Measurements from ENCODE around the gene GMEB2.

The GMEB2 gene

GRCh38 chr20:63566395-63567135 lies 60.3 kb downstream of the GMEB2 start:
- no peak for DNase-seq
- Mint-ChIP-seq H3K4me1 (no peaks in the 10 kb centered on the region), H3K4me3 (no peak overlapping the region), H3K27me3 (ENCODE audit: low read depth, poor library complexity) (no peaks in the 10 kb centered on the region), H3K9me3 (no peaks in the 10 kb centered on the region), H3K27ac (no peak overlapping the region), H3K36me3 (ENCODE audit: low read depth) (no peaks in the 10 kb centered on the region)
- TF ChIP-seq, protein P1, sequence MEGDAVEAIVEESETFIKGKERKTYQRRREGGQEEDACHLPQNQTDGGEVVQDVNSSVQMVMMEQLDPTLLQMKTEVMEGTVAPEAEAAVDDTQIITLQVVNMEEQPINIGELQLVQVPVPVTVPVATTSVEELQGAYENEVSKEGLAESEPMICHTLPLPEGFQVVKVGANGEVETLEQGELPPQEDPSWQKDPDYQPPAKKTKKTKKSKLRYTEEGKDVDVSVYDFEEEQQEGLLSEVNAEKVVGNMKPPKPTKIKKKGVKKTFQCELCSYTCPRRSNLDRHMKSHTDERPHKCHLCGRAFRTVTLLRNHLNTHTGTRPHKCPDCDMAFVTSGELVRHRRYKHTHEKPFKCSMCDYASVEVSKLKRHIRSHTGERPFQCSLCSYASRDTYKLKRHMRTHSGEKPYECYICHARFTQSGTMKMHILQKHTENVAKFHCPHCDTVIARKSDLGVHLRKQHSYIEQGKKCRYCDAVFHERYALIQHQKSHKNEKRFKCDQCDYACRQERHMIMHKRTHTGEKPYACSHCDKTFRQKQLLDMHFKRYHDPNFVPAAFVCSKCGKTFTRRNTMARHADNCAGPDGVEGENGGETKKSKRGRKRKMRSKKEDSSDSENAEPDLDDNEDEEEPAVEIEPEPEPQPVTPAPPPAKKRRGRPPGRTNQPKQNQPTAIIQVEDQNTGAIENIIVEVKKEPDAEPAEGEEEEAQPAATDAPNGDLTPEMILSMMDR (IDR thresholded peaks at IDR 0.05): no peak

DNA sequence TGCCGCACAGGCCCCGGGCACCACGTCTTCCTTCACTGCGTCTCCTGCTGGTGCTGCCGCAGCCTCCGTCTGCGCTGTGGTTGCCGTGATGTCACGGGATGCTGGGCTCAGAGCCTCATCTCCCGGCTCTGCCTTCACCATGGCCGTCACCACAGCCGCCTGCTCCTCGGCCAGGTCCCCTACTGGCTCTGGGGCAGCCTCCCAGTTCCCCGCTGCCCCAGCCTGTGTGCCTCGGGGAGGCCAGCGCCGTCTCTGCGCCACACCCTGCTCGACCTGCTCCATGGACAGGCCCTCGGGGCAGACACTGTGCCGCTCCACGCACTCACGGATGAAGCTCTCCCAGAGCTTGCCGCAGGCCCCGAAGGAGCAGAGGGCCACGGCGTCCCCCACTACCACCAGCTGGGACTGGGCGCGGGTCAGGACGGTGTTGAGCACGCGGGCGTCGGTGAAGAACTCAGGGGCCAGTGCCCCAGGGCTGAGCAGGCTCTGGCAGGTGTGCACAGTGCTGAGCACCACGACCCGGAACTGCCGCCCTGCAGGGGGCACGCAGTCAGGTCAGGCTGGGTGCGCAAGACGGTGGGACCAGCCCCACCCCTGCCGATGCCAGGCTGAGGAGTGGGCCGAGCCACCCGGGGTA lies 61.1 kb downstream of the GMEB2 start:
- H3K9me3 Mint-ChIP-seq: no peaks in the 10 kb centered on the region
- H3K27ac Mint-ChIP-seq: no peak overlapping the region
- H3K4me1 Mint-ChIP-seq: no peaks in the 10 kb centered on the region
- H3K4me3 Mint-ChIP-seq: no peak overlapping the region
- H3K36me3 Mint-ChIP-seq (ENCODE audit: low read depth): no peaks in the 10 kb centered on the region
- no peak for DNase-seq
- no peaks in the 10 kb centered on the region for H3K27me3 Mint-ChIP-seq (ENCODE audit: low read depth, poor library complexity)
- TF ChIP-seq, protein P1 (IDR thresholded peaks at IDR 0.05): no peak

GRCh38 chr20:63565021-63565698 lies 61.7 kb downstream of the GMEB2 start:
- peaks cover 3% of the 10 kb centered on the region for H3K27me3 Mint-ChIP-seq (ENCODE audit: low read depth, poor library complexity)
- DNase-seq: no peak
- H3K36me3 Mint-ChIP-seq (ENCODE audit: low read depth): peaks cover 4% of the 10 kb centered on the region
- no peaks in the 10 kb centered on the region for H3K9me3 Mint-ChIP-seq
- H3K4me3 Mint-ChIP-seq: no peak overlapping the region
- H3K4me1 Mint-ChIP-seq: no peaks in the 10 kb centered on the region
- TF ChIP-seq, protein P1 (IDR thresholded peaks at IDR 0.05): no peak
- H3K27ac Mint-ChIP-seq: no peak overlapping the region

DNA sequence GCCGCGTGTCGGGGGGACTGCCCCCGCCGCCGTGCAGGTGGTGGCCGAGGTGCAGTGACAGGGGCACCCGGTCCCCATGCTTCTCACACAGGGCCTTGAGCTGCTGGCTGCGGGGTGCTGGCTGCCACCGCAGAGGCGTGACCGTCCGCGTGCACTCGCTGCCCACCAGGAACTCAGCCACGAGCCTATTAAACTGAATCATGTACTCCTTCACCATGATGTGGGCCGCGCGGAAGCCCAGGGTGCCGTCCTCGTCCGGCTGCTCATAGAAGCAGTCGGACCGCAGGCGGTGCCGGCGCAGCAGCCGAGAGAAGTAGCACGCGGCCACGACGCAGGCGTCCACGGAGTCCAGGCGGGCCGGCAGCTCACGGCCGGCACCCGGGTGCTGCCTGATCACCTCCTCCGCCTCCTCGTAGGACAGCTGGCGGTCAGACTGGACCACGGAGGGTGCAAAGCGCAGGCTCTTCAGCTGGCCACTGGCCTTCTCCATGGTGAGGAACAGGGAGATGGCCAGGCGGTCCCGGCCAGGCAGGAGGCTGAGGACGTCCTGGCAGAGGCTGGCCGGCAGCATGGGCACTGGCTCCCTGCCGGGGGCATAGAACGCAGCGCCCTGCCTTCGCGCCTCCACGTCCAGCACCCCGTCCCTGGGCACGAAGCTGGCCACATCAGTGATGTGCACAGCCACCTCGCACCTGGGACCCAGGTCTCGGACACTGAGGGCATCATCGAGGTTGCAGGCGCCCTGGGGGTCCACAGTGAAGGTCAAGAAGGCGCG lies 62.7 kb downstream of the GMEB2 start:
- Mint-ChIP-seq H3K27me3 (ENCODE audit: low read depth, poor library complexity) (peaks cover 3% of the 10 kb centered on the region), H3K4me1 (no peaks in the 10 kb centered on the region), H3K9me3 (no peaks in the 10 kb centered on the region), H3K4me3 (no peak overlapping the region), H3K36me3 (ENCODE audit: low read depth) (peaks cover 5% of the 10 kb centered on the region), H3K27ac (no peak overlapping the region)
- no peak for DNase-seq
- TF ChIP-seq, protein P1 (IDR thresholded peaks at IDR 0.05): no peak

GRCh38 chr20:63563225-63563935 lies 63.5 kb downstream of the GMEB2 start:
- TF ChIP-seq, protein P1 (IDR thresholded peaks at IDR 0.05): no peak
- H3K4me3 Mint-ChIP-seq: no peak overlapping the region
- no peaks in the 10 kb centered on the region for H3K4me1 Mint-ChIP-seq
- H3K27ac Mint-ChIP-seq: no peak overlapping the region
- no peak for DNase-seq
- peaks cover 5% of the 10 kb centered on the region for H3K36me3 Mint-ChIP-seq (ENCODE audit: low read depth)
- H3K9me3 Mint-ChIP-seq: no peaks in the 10 kb centered on the region
- H3K27me3 Mint-ChIP-seq (ENCODE audit: low read depth, poor library complexity): peaks cover 3% of the 10 kb centered on the region

Measured in nephron progenitor cell (in vitro differentiated cells).